ENCODE results near the gene ZC2HC1C. TPM values are rescaled to one million over a fixed set of nuclear protein-coding genes. Genes with fewer than 3 reads are reported as not detected.
A peak's percentile ranks its signal among the peaks of the same experiment; 100 is the strongest.

The ZC2HC1C gene, protein sequence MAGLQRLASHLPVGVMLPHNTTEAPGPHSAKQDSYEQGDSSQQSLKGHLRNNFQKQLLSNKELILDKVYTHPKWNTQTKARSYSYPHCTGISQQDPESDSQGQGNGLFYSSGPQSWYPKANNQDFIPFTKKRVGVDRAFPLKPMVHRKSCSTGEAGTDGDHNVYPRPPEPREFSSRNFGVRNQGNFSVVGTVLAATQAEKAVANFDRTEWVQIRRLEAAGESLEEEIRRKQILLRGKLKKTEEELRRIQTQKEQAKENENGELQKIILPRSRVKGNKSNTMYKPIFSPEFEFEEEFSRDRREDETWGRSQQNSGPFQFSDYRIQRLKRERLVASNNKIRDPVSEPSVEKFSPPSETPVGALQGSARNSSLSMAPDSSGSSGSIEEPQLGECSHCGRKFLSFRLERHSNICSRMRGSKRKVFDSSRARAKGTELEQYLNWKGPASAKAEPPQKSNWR
- 1 to 10 TPM in 7 of 12 donors, under 1 TPM in 3, not detected in 2; 0.38 to 2.5 (median 1.2) TPM for polyA plus RNA-seq (ENCODE audit: insufficient read length in 12 of 12)
- long read RNA-seq, donor 1 = 0 reads
- long read RNA-seq, donor 2 = 0 reads
- long read RNA-seq, donor 3 = 0 reads
- long read RNA-seq, donor 4 = 0 reads
- long read RNA-seq, donor 5 = 0 reads
- long read RNA-seq, donor 6 = 0 reads
- long read RNA-seq, donor 7, partial matches to known transcripts = 0 of 1 reads
- long read RNA-seq, donor 7, other reads (novel, unspliced or antisense) = 0 of 1 reads
- long read RNA-seq, donor 8, partial matches to known transcripts = 57 of 57 reads
- long read RNA-seq, donor 8, other reads (novel, unspliced or antisense) = 0 of 57 reads
- long read RNA-seq, donor 9 = 0 reads
- long read RNA-seq, donor 10 = 0 reads
- long read RNA-seq, donor 11 = 0 reads

DNA sequence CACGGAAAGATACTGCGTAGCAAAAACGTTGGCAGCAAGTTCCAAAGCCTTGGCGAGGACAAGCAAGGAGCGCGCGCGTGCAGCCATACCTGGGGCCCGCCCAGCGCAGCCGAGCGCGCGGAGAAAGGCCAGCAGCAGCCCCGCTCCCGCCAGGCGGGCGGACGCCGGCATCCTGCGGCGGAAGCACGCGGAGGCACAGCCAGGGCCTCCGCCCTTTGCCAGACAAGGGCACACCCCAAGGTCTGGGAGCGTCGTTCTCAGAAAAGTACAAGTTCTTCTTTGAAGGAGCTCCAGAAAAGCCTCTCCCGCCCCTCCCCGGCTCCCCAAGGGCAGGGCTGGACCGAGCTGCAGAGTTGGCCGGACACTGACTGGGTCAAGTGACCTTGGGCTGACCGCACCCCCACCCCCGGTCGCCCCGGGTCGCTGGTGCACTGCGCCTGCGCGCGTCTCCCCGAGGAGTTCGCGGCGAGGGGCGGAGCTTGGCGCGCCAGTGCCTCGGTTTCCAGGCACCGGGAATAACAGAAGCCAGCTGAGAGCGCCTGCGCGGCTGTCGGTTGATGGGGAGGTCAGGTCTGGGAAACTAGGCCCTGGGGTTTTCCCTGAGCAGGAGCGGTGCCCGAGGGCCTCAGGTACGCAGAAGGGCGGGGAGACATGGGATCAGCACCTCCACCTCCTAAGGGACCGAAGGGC is at the start of gene ZC2HC1C:
Gene ZC2HC1C, plus strand, starts transcription at position 521 of the 690 bp plus-strand sequence. CDS start 933 bp downstream, outside the sequence.
- DNase-seq = peak; percentile 95

DNA sequence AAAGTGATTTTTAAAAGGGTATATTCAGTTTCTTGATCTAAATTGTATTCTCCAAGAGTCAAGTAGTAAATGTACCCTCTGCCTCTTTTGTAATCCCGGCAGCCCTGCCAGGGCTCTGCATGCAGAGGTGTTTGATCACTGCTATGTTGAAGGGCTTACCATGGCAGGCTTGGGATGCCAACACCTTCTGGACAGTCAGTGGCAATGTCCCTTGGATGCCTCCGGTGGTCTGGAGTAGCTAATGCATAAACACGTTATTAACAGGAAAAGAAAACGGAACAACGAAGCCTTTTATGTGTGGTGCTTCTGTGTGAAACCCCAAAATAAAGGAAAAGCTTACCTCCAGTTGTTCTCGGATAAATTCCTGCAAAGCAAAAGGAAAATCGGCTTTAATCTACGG is 46.8 kb upstream of the ZC2HC1C start:
- no peak for DNase-seq

GRCh38 chr14:75023108-75023507 is 46.3 kb upstream of the ZC2HC1C start:
- DNase-seq = no peak

DNA sequence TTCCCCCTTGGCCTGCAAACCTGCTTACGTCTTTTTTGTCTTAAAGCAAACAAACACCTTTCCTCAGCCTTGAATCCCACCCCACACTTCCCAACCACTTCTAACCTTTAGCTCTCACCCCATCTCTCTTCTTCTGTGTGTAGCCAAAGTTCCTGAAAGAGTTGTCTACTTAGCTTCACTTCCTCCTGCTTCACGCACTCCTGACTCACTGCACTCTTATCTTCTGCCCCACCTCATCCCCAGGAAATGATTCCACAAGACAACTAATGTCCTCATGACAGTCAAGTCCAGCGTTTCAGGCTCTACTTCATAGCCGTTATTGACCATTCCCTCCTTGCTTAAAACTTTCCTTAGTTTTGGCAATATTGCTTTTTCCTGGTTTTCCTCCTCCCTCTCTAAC is 44.4 kb upstream of the ZC2HC1C start:
- DNase-seq = no peak

GRCh38 chr14:75025876-75026275 is 43.6 kb upstream of the ZC2HC1C start:
- DNase-seq = no peak

DNA sequence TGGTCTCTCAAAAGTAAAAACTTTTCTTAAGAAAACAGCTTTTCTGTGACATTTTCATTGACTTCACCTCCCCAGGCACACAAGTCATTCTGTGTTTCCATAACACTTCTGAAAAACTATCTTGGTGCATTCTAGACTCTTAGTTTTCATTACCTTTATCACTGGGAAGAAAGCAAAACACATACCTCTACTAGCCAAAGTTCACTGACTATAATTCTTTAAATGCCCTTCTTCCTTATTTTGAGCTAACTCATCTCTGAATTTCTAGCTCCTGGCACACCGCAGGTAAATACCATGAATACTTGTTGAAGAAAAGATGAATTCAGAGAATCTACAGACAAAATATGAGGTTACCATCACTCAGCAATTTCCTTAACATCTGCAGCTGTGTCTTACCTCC is 39.3 kb upstream of the ZC2HC1C start:
- no peak for DNase-seq

DNA sequence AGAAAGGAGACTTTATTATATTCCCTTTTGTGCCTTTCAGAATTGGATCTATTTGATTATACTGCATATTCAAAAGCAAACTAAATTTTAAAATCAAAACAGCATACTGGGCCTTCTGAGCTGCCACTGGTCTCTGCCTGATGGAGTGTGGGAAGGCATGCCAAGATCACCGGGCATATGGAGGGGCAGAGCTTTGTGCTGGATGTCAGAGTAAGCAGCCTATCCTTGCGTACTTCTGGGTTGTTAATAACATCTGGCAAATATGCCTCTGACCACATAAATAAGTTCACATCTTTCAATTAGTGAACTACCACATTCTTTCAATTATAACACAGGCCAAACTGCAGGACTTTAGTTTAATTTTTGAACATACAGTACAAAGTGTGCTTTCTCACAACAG is 36.5 kb upstream of the ZC2HC1C start:
- no peak for DNase-seq

- DNase-seq = no peak
These were observed 28.9 kb upstream of the ZC2HC1C start for GRCh38 chr14:75040507-75040906.

GRCh38 chr14:75040959-75041358 is 28.5 kb upstream of the ZC2HC1C start:
- no peak for DNase-seq

- no peak for DNase-seq
These were observed 27.8 kb upstream of the ZC2HC1C start for GRCh38 chr14:75041613-75042012.

GRCh38 chr14:75042035-75042434 is 27.4 kb upstream of the ZC2HC1C start:
- no peak for DNase-seq

DNA sequence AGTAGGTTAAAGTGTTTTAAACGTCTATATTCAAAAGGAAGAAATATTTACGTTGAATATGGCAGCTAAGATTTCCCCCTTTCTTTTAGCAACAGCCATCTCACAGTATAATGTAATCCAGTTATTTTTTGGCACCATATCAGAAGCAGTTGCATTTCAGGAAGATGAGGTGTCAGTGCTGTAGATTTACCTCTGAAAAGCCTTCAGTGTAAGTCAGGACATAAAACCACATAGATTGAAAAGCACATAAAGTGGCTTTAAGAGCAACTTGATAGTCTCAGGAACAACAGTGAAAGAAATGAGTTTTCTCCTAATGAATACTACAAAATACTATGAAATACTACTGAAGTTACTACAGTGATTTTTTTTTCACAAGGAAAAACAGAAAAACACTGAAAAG is 25.1 kb upstream of the ZC2HC1C start:
- no peak for DNase-seq

GRCh38 chr14:75044752-75045151 is 24.7 kb upstream of the ZC2HC1C start:
- DNase-seq = peak; percentile 49

- DNase-seq = no peak
These were observed 23.2 kb upstream of the ZC2HC1C start for GRCh38 chr14:75046275-75046674.

DNA sequence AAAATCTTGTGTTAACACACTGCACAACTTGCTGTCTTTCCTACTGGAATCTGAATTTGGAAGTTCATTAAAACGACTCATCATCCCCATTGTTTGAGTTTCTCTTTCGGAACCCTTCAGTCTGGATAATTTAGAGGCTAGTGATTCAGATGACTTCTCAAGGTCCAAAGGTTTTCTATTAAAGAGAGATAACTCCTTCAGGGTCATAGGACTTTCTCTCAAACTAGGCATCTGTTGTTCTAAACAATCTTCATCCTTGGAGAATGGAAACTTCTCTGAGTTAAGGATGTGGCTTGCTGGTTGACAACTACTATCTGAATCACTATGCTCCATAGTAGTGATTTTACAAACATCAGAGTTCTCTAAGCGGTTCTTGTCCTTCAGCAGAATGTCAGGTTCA is 22.5 kb upstream of the ZC2HC1C start:
- DNase-seq = no peak

GRCh38 chr14:75047506-75047905 is 21.9 kb upstream of the ZC2HC1C start:
- no peak for DNase-seq

- no peak for DNase-seq
These were observed 21.3 kb upstream of the ZC2HC1C start for GRCh38 chr14:75048101-75048500.

DNA sequence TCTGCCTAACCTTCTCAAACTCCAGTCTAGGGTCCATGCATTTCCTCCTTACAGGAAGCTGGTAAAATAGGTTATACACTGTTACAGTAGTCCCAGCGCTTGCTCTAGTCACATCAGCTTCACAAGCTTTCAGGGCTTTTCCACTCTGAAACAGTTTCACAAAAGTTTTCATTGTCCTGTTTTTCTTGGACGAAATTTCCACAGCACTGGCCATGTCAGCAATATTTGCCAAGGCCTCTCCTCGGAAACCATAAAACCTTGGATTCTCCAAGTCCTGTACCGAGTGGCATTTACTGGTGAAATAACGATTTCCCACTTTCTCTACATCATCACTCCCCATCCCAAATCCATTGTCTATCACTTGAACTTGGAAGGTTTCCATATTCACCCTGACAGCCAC is 20.3 kb upstream of the ZC2HC1C start:
- DNase-seq = no peak

GRCh38 chr14:75049731-75050201 is 19.7 kb upstream of the ZC2HC1C start:
- DNase-seq = no peak

GRCh38 chr14:75050852-75051555 is 18.4 kb upstream of the ZC2HC1C start, which contains the start of gene MLH3:
Gene MLH3, minus strand, starts transcription at chr14:75051467. Its CDS starts 1,812 bp downstream, at chr14:75049655.
- peak; percentile 90 for DNase-seq

GRCh38 chr14:75051556-75051899 is 17.9 kb upstream of the ZC2HC1C start:
- DNase-seq = no peak
